ENCODE data around the gene UBALD2. TPM values are rescaled to one million over a fixed set of nuclear protein-coding genes. Genes with fewer than 3 reads are reported as not detected.

Gene UBALD2
- total and polyA plus RNA-seq, 2 of the 13 experiments (the other 11 are each of a cell fraction or from before 2014, with no cell fraction given): 3.3 to 89.7 TPM

- Histone ChIP-seq H3K36me3 (replicated peaks in 1 of 2; ENCODE audit: control insufficient read depth in 1 of 2, insufficient read depth in 2 of 2, low read length in 2 of 2) (no peaks in the 10 kb centered on the region), H3K4me1 (ENCODE audit: insufficient read depth, low read length) (peaks cover 80% of the 10 kb centered on the region), H3K4me2 (ENCODE audit: low read depth, low read length) (peak overlapping the region; percentile 93), H4K20me1 (ENCODE audit: insufficient read depth, low read length) (no peaks in the 10 kb centered on the region), H2AFZ (ENCODE audit: low read length) (peak overlapping the region; percentile 10), H3K79me2 (ENCODE audit: insufficient read depth, low read length) (no peaks in the 10 kb centered on the region), H3K9me3 (ENCODE audit: low read length) (no peaks in the 10 kb centered on the region), H3K27ac (ENCODE audit: extremely low read length, insufficient read depth, low read length) (peak overlapping the region; percentile 63), H3K4me3 (replicated peaks in 1 of 3; ENCODE audit: insufficient read depth in 1 of 3, low read depth in 2 of 3, low read length in 3 of 3) (peak overlapping the region; percentile 7 to 63 (median 11); a peak in 3 of 6 replicates), H3K9ac (ENCODE audit: insufficient read depth, low read depth, low read length) (peak overlapping the region; percentile 59), H3K27me3 (ENCODE audit: control insufficient read depth in 1 of 2, insufficient read depth in 2 of 2, low read length in 2 of 2) (no peaks in the 10 kb centered on the region)
- intact Hi-C loops (cut with micrococcal nuclease; ENCODE audit: unreplicated experiment) (no loop called here), in situ Hi-C loops (cut with HindIII; ENCODE audit: extremely low pct_ligation_motif_present, low pct_unique_long_range_greater_than_20kb) (no loop called here)
- ChIA-PET CTCF (ENCODE audit: low intra/inter-chr PET ratio, low total read pairs) (no interaction called here), POLR2A (interaction anchor here (0.6 to 7.6 kb wide), 17 partner anchors 7 to 472 kb away, joined by 3 to 51 read pairs (median 3); partner anchors contain the start of genes FBF1, RNF157 and UBALD2)
- DNase-seq (ENCODE audit: low spot score) (peak; percentile 94), FAIRE-seq (peak; percentile 68), ATAC-seq (peak; percentile 94)
- WGBS (ENCODE audit: low lambda C conversion rate): 15% methylated on average over 11 of the region's 11 CpGs
- TSS peak; percentile 82 for BruUV-seq (replicated peaks)
- peak; percentile 96 for TF ChIP-seq ZNF292 (CRISPR knock-in tag; IDR thresholded peaks at IDR 0.05; ENCODE audit: borderline replicate concordance, low read depth)
- TF ChIP-seq TFE3 (CRISPR knock-in tag; IDR thresholded peaks at IDR 0.05): peak; percentile 80
- TF ChIP-seq ELF3 (CRISPR knock-in tag; IDR thresholded peaks at IDR 0.05): peak; percentile 96
- TF ChIP-seq MLX (CRISPR knock-in tag; IDR thresholded peaks at IDR 0.05): peak; percentile 80
- no peak for TF ChIP-seq CERS6 (CRISPR knock-in tag; IDR thresholded peaks at IDR 0.05)
- TF ChIP-seq ZFP62 (CRISPR knock-in tag; IDR thresholded peaks at IDR 0.05): no peak
- peak; percentile 91; the same call in 1 of the 2 replicates for TF ChIP-seq ZSCAN9 (CRISPR knock-in tag; IDR thresholded peaks at IDR 0.05; ENCODE audit: borderline replicate concordance)
- TF ChIP-seq DBP (CRISPR knock-in tag; IDR thresholded peaks at IDR 0.05; ENCODE audit: not compliant biosample characterization): no peak
- TF ChIP-seq CCDC6 (CRISPR knock-in tag; IDR thresholded peaks at IDR 0.05): peak; percentile 65; the same call in 1 of the 2 replicates
- peak; percentile 32; the same call in 1 of the 2 replicates for TF ChIP-seq MNT (IDR thresholded peaks at IDR 0.05)
- TF ChIP-seq RXRA (CRISPR knock-in tag; IDR thresholded peaks at IDR 0.05): peak; percentile 93
- peak; percentile 75 for TF ChIP-seq THAP11 (CRISPR knock-in tag; IDR thresholded peaks at IDR 0.05)
- TF ChIP-seq ATF5 (CRISPR knock-in tag; IDR thresholded peaks at IDR 0.05; ENCODE audit: low read depth): no peak
- peak; percentile 50; the same call in 1 of the 2 replicates for TF ChIP-seq ZNF800 (CRISPR knock-in tag; IDR thresholded peaks at IDR 0.05)
- peak; percentile 92 for TF ChIP-seq ZNF644 (CRISPR knock-in tag; IDR thresholded peaks at IDR 0.05; ENCODE audit: low read depth)
These were observed 12.9 kb upstream of the UBALD2 start for GRCh38 chr17:76252040-76252954.

Measured in HepG2 (cell line).